HEK293T (cell line): Measurements from ENCODE around the gene LVRN.

Experiments used
- CTCF ChIA-PET: fragments of 350-600 bp; formaldehyde crosslinking; extraction: SDS; loops from one replicate; lab custom pipeline; 2021; ENCODE audit warnings: antibody characterized with exemption, inconsistent platforms; lab: Yijun Ruan, JAX
- POLR2A ChIA-PET: fragments of 350-600 bp; formaldehyde crosslinking; extraction: SDS; loops from one replicate; lab custom pipeline; 2020; ENCODE audit warnings: antibody characterized with exemption, inconsistent platforms; lab: Yijun Ruan, JAX
- DNase-seq: peaks from one replicate; pipeline ENCODE4 v3.0.0; 2012; ENCODE audit warnings: mixed read lengths; ENCODE audit errors: extremely low spot score
- ARNT ChIP-seq: fragments of 450-650 bp; IDR thresholded peaks from 2 replicates; pipeline ENCODE4 v1.6.1; 2017; ENCODE audit warnings: mild to moderate bottlenecking
- BHLHE40 ChIP-seq: fragments of 450-650 bp; IDR thresholded peaks from 2 replicates; pipeline ENCODE4 v1.6.1; 2016; ENCODE audit warnings: mild to moderate bottlenecking, moderate library complexity, borderline replicate concordance
- CTBP1 ChIP-seq: fragments of 450-650 bp; IDR thresholded peaks from 2 replicates; pipeline ENCODE4 v1.6.1; 2016; ENCODE audit warnings: borderline replicate concordance
- ELF4 ChIP-seq: fragments of 450-650 bp; IDR thresholded peaks from 2 replicates; pipeline ENCODE4 v1.6.1; 2017; ENCODE audit warnings: antibody characterized with exemption
- FOXA1 ChIP-seq: fragments of 450-650 bp; IDR thresholded peaks from 2 replicates; pipeline ENCODE4 v1.6.1; 2016; ENCODE audit warnings: mild to moderate bottlenecking
- FOXK2 ChIP-seq: fragments of 450-650 bp; IDR thresholded peaks from 2 replicates; pipeline ENCODE4 v1.6.1; 2016; ENCODE audit warnings: mild to moderate bottlenecking
- FOXM1 ChIP-seq: fragments of 450-650 bp; IDR thresholded peaks from 2 replicates; pipeline ENCODE4 v1.6.1; 2017; ENCODE audit warnings: mild to moderate bottlenecking, borderline replicate concordance
- HDGF ChIP-seq: fragments of 450-650 bp; IDR thresholded peaks from 2 replicates; pipeline ENCODE4 v1.6.1; 2017; ENCODE audit warnings: antibody characterized with exemption, borderline replicate concordance
- L3MBTL2 ChIP-seq: fragments of 450-650 bp; conservative IDR thresholded peaks from 2 replicates; pipeline ENCODE4 v1.6.1; 2016; ENCODE audit warnings: mild to moderate bottlenecking
- LEF1 ChIP-seq: fragments of 450-650 bp; IDR thresholded peaks from 2 replicates; pipeline ENCODE4 v1.6.1; 2017; ENCODE audit warnings: mild to moderate bottlenecking, borderline replicate concordance
- NFRKB ChIP-seq: fragments of 450-650 bp; IDR thresholded peaks from 2 replicates; pipeline ENCODE4 v1.6.1; 2016; ENCODE audit warnings: mild to moderate bottlenecking, moderate library complexity
- SP1 ChIP-seq: fragments of 450-650 bp; IDR thresholded peaks from 2 replicates; pipeline ENCODE4 v1.6.1; 2017
- SUZ12 ChIP-seq: fragments of 450-650 bp; IDR thresholded peaks from 2 replicates; pipeline ENCODE4 v1.6.1; 2016; ENCODE audit warnings: mild to moderate bottlenecking
- TARDBP ChIP-seq: fragments of 450-650 bp; IDR thresholded peaks from 2 replicates; pipeline ENCODE4 v1.6.1; 2016
- ZNF384 ChIP-seq: fragments of 450-650 bp; IDR thresholded peaks from 2 replicates; pipeline ENCODE4 v1.6.1; 2016
- TF ChIP-seq, protein P1 (sequence below): fragments of 450-650 bp; IDR thresholded peaks from 2 replicates; pipeline ENCODE4 v1.6.1; 2016

LVRN gene

DNA sequence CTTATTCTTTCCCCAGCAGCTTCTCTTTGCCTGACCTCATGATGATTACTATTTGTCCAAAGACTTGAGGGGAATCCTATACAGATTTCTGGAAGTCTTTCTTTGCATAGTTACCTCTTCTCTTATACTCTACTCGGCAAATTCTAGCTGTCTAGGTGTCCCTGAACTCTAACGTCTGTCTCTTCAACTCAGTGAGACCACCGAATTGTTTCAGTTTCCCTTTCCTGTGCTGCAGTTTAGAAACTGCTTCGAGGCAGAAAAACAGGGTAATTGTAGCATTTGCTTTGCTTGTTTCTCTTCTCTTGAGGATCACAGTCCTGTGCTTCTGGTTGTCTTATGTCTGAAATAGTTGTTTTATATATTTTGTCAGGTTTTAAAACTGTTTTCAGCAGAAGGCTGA, 14.8 kb downstream of the LVRN start:
- CTCF ChIA-PET = no interaction called here
- DNase-seq = no peak
- TF ChIP-seq FOXA1 (no peak), SUZ12 (no peak)
- POLR2A ChIA-PET = no interaction called here

DNA sequence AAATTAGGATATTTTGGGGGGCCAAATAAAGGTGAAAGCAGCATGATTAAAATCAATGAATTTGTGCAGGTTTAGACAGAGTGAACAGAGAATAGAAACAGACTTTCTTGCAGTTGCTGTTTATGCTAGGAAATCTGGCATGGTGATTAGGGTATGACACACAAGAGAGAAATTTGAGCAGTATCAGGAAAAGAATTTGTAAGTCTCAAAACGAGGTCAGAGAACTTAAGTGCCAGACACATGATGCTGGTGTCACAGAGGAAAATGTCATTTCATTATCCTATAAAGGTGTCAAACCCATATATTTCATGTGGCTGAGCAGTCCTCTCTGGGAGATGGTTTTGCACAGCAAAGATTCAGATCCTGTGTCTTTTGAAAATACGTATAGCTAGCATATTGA, 15.7 kb downstream of the LVRN start:
- POLR2A ChIA-PET = no interaction called here
- DNase-seq = no peak
- CTCF ChIA-PET = no interaction called here
- TF ChIP-seq HDGF (no peak), ELF4 (no peak), SUZ12 (no peak), NFRKB (no peak), ZNF384 (no peak), FOXM1 (no peak), LEF1 (no peak), FOXA1 (no peak), SP1 (no peak), ARNT (no peak), BHLHE40 (no peak)
- TF ChIP-seq, protein P1, sequence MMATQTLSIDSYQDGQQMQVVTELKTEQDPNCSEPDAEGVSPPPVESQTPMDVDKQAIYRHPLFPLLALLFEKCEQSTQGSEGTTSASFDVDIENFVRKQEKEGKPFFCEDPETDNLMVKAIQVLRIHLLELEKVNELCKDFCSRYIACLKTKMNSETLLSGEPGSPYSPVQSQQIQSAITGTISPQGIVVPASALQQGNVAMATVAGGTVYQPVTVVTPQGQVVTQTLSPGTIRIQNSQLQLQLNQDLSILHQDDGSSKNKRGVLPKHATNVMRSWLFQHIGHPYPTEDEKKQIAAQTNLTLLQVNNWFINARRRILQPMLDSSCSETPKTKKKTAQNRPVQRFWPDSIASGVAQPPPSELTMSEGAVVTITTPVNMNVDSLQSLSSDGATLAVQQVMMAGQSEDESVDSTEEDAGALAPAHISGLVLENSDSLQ = no peak

DNA sequence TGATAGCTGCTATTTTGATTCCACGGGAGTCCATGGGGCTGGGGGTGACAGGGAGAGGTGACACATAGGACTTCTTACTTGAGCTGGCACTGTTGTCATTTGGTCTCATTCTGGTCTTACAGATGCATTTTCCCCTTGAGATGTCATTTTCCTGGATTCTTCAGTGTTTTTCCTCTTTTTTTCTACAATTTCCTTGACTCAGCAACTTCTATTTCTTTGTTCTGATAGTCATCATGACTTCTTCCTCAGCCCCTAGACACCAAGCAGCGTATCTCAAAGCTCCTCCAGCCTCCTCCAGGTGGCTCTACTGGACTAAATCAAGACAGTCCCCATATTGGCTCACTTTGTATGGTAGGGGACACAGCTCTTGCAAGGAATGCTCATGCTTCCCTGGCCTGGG, 16.5 kb downstream of the LVRN start:
- POLR2A ChIA-PET = no interaction called here
- DNase-seq = no peak
- CTCF ChIA-PET = interaction anchor here (0.6 to 0.7 kb wide), 2 partner anchors 11 to 1619 kb away, joined by 3 to 4 read pairs; no protein-coding TSS in a partner anchor
- TF ChIP-seq ELF4 (no peak), FOXM1 (no peak), SUZ12 (no peak), CTBP1 (no peak), HDGF (no peak), ZNF384 (no peak), BHLHE40 (no peak), SP1 (no peak), ARNT (no peak), LEF1 (no peak), L3MBTL2 (no peak), TARDBP (no peak), NFRKB (no peak), FOXA1 (no peak), FOXK2 (no peak)
- TF ChIP-seq, protein P1 = no peak

DNA sequence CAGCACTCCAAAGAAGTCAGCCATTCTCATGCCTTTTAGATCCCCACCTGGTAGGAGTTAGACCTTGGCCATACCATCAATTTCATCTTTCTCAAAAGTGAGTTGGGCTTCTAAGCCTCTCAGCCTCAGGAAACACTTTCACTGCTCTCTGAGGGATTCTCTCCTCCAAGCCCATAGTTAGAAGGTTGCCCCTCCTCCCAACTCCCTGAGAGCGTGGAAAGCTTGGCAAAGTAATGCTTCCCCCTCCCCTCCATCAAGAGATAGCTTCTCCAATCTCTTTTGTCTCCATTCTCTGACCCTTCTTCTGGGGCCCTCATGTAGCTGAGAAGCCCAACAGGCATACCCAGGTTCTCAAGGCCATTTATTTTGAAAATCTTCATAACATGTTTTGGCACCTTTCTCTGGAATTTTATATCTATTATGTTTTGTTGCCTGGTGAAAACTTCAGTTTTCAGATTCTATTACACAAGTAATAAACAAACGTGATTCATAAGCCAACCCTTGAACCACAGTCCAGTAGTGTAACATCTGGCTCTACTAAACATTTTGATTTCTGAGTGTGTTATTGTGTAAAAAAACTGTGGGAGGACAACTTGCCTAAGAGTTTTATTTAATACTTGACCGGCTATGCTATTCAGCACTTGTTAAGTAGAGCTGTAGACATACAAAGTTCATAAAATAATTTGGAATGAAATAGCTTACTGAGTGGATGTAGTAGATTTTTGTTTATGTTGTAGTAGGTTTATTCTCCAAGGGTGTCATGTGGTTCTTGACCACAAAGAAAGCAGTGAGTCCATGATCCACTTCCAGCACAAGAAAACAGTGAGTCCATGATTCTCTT, 17.1 kb downstream of the LVRN start:
- DNase-seq = no peak
- TF ChIP-seq LEF1 (no peak), L3MBTL2 (no peak), ELF4 (no peak), TARDBP (no peak), FOXA1 (no peak), SP1 (no peak), HDGF (no peak), SUZ12 (no peak)
- POLR2A ChIA-PET = no interaction called here
- CTCF ChIA-PET = interaction anchor here (0.6 to 0.7 kb wide), 2 partner anchors 12 to 1619 kb away, joined by 3 to 4 read pairs; no protein-coding TSS in a partner anchor

DNA sequence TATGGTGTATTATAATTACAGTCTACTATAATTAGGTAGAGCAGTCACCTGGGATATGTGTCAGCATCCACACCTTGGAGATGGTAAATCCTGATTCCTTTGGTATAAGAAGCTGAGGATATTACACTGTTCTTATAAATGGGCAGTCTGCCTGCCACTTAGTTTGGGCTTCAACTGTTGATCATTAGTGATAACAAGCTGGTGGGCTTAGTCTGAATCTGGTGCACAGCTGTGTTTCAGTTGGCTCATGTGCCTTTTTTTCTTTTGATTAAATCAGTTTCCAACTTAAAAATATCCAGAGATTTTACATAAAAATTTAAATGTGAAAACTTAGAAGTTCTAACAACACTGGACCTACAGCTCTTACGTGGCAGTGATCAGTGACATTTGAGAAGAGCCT, 21.2 kb downstream of the LVRN start:
- POLR2A ChIA-PET = no interaction called here
- TF ChIP-seq, protein P1 = no peak
- no peak for TF ChIP-seq LEF1
- TF ChIP-seq L3MBTL2 = no peak
- TF ChIP-seq TARDBP = no peak
- no peak for TF ChIP-seq ZNF384
- no peak for TF ChIP-seq NFRKB
- TF ChIP-seq FOXM1 = no peak
- TF ChIP-seq SP1 = no peak
- TF ChIP-seq CTBP1 = no peak
- TF ChIP-seq SUZ12 = no peak
- TF ChIP-seq BHLHE40 = no peak
- no peak for TF ChIP-seq FOXA1
- TF ChIP-seq FOXK2 = no peak
- DNase-seq = no peak
- CTCF ChIA-PET = interaction anchor here (1.4 kb wide), 1 partner anchor 9 kb away, joined by 4 read pairs; no protein-coding TSS in a partner anchor

DNA sequence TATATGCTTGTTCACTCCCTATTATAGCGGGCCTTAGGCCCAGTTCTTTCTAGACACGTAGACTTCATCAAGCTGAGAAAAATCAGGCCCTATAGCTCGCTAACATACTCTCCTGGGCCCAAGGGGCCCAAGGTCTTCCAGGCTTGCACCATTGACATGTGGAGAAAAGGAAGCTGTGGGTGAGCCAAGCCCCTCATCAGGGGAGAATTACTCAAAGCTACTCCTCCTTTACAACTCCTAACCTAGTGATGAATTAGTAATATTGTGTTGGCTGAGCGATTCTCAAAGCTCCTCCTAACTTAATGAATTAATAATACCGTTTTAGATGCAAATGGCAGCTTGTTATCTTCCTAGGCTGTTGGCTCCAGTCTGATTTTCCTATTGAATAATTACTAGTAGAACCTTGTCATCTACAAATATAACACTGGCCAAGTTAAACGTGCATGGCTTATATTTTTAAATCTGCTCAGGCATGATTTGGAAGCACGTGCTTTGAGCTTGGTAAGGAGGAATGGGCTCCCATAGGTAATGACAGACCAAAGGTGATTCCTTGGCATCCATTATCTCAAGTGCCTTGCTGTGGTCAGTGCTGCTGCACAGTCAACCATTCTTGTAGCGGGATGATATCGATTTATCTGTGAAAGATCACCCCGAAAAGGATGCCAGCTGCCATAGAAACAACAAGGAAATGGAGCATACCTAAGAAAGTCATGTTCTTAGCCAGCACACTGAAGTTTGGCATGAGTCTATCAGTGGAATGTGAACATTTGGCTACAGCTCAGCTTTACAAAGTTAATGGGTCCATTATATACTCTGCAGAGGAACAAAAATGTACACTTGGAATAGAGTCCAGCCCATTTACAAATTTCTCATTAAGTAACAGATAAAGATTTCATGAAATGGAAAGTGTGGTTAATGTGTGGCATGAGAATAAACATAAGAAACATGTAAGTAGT, 23.8 kb downstream of the LVRN start:
- no peak for TF ChIP-seq HDGF
- TF ChIP-seq NFRKB = no peak
- no peak for TF ChIP-seq L3MBTL2
- TF ChIP-seq ZNF384 = no peak
- no peak for TF ChIP-seq ARNT
- TF ChIP-seq SUZ12 = no peak
- no peak for TF ChIP-seq LEF1
- TF ChIP-seq TARDBP = no peak
- TF ChIP-seq, protein P1 = no peak
- ChIA-PET POLR2A (no interaction called here), CTCF (no interaction called here)
- no peak for DNase-seq
